ENCODE measurements around the gene TNNI3K.

The TNNI3K gene

DNA sequence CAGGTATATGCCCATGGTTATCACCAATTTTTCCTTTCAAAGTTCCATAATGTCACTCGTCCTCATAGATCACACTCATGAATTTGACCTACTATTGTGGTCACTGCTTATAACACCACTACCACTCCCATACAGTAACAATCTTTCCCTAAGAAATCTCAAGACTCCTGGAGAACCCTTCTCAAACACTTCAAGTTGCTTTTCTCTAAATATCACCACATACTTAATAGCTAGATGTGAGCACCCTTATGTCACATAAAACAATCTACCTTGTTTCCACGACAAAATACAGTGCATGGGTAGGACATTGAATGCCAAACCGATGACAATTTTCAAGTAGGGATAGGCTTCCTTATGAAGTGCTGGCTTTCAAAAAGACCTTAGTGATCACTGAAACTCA is 172.7 kb downstream of the TNNI3K start:
- Histone ChIP-seq H3K27ac (no peak overlapping the region), H3K36me3 (no peaks in the 10 kb centered on the region), H3K27me3 (ENCODE audit: insufficient read depth, low read depth, severe bottlenecking) (no peaks in the 10 kb centered on the region), H3K9me3 (ENCODE audit: severe bottlenecking) (no peaks in the 10 kb centered on the region), H3K4me3 (ENCODE audit: low read depth, low read length) (no peak overlapping the region)
- DNase-seq: no peak
- TF ChIP-seq, protein P1, sequence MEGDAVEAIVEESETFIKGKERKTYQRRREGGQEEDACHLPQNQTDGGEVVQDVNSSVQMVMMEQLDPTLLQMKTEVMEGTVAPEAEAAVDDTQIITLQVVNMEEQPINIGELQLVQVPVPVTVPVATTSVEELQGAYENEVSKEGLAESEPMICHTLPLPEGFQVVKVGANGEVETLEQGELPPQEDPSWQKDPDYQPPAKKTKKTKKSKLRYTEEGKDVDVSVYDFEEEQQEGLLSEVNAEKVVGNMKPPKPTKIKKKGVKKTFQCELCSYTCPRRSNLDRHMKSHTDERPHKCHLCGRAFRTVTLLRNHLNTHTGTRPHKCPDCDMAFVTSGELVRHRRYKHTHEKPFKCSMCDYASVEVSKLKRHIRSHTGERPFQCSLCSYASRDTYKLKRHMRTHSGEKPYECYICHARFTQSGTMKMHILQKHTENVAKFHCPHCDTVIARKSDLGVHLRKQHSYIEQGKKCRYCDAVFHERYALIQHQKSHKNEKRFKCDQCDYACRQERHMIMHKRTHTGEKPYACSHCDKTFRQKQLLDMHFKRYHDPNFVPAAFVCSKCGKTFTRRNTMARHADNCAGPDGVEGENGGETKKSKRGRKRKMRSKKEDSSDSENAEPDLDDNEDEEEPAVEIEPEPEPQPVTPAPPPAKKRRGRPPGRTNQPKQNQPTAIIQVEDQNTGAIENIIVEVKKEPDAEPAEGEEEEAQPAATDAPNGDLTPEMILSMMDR (IDR thresholded peaks at IDR 0.05; ENCODE audit: low read depth, low read length): no peak

DNA sequence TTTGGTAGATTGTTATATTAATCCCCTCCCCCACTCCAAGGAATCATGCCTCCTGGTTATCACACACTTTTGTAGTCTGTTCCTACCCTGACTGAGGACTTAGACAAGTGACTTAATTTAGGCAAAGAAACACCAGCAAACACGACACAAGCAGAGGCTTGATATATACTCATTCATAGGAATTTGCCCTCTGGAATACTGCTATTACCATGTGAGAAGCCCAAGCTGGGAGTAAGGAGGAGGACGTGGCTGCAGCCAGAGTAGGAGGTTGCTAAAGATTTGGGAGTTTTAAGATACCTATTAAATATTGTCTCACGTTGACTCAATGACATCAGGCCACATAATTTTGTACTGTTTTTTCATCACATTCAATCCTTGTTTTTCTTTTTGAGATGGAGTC is 177.1 kb downstream of the TNNI3K start:
- no peaks in the 10 kb centered on the region for H3K9me3 ChIP-seq (ENCODE audit: severe bottlenecking)
- TF ChIP-seq, protein P1 (IDR thresholded peaks at IDR 0.05; ENCODE audit: low read depth, low read length): no peak
- no peaks in the 10 kb centered on the region for H3K36me3 ChIP-seq
- no peaks in the 10 kb centered on the region for H3K27me3 ChIP-seq (ENCODE audit: insufficient read depth, low read depth, severe bottlenecking)
- DNase-seq: no peak
- no peak overlapping the region for H3K4me3 ChIP-seq (ENCODE audit: low read depth, low read length)
- H3K27ac ChIP-seq: no peak overlapping the region

- TF ChIP-seq, protein P1 (IDR thresholded peaks at IDR 0.05; ENCODE audit: low read depth, low read length): no peak
- H3K27me3 ChIP-seq (ENCODE audit: insufficient read depth, low read depth, severe bottlenecking): no peaks in the 10 kb centered on the region
- no peaks in the 10 kb centered on the region for H3K36me3 ChIP-seq
- no peak overlapping the region for H3K4me3 ChIP-seq (ENCODE audit: low read depth, low read length)
- DNase-seq: no peak
- no peaks in the 10 kb centered on the region for H3K9me3 ChIP-seq (ENCODE audit: severe bottlenecking)
- H3K27ac ChIP-seq: no peak overlapping the region
These were observed 180.7 kb downstream of the TNNI3K start for GRCh38 chr1:74415935-74416334.

- Histone ChIP-seq H3K9me3 (ENCODE audit: severe bottlenecking) (no peaks in the 10 kb centered on the region), H3K36me3 (no peaks in the 10 kb centered on the region), H3K27me3 (ENCODE audit: insufficient read depth, low read depth, severe bottlenecking) (no peaks in the 10 kb centered on the region), H3K4me3 (ENCODE audit: low read depth, low read length) (no peak overlapping the region), H3K27ac (peak overlapping the region; percentile 77)
- TF ChIP-seq, protein P1 (IDR thresholded peaks at IDR 0.05; ENCODE audit: low read depth, low read length): no peak
- DNase-seq: no peak
These were observed 184.4 kb downstream of the TNNI3K start for GRCh38 chr1:74419611-74420010.

- Histone ChIP-seq H3K27me3 (ENCODE audit: insufficient read depth, low read depth, severe bottlenecking) (no peaks in the 10 kb centered on the region), H3K4me3 (ENCODE audit: low read depth, low read length) (no peak overlapping the region; the same call in 1 of the 2 replicates), H3K9me3 (ENCODE audit: severe bottlenecking) (no peaks in the 10 kb centered on the region), H3K27ac (peak overlapping the region; percentile 77), H3K36me3 (no peaks in the 10 kb centered on the region)
- DNase-seq: no peak
- TF ChIP-seq, protein P1 (IDR thresholded peaks at IDR 0.05; ENCODE audit: low read depth, low read length): no peak
These were observed 185.3 kb downstream of the TNNI3K start for GRCh38 chr1:74420467-74420866.

All from WERI-Rb-1 (cell line).